HepG2 (cell line): ENCODE results near the gene NAPSA. TPM values are rescaled to one million over a fixed set of nuclear protein-coding genes. Genes with fewer than 3 reads are reported as not detected.
A peak's percentile ranks its signal among the peaks of the same experiment; 100 is the strongest.

ENCODE experiments used
- ATAC-seq: fragments of 200-7000 bp; cut with Tn5 transposase; 3 replicates; pipeline ENCODE4 v1.9.1; 2020; ENCODE audit warnings: mild to moderate bottlenecking, moderate library complexity
- BruUV-seq: library from RNA; stranded (reverse); fragments of 400-500 nt; replicated peaks from 2 replicates; lab custom pipeline; 2021; lab: Mats Ljungman, UMichigan
- CTCF ChIA-PET: fragments of 300-600 bp; formaldehyde crosslinking; extraction: SDS; loops from one replicate; lab custom pipeline; 2021; ENCODE audit warnings: low total read pairs, inconsistent platforms, low intra/inter-chr PET ratio; lab: Yijun Ruan, JAX
- POLR2A ChIA-PET: fragments of 350-600 bp; sonication (Branson Sonifier 250); formaldehyde crosslinking; loops from one replicate; lab custom pipeline; 2020; ENCODE audit warnings: antibody characterized with exemption, inconsistent platforms; lab: Yijun Ruan, JAX
- DNase-seq: peaks from one replicate; pipeline ENCODE4 v3.0.0-alpha.2; 2015; ENCODE audit warnings: low spot score
- FAIRE-seq: peaks from 3 replicates; lab custom pipeline; 2011; peaks lifted over from hg19 to GRCh38; lab: Jason Lieb, UNC
- H2AFZ ChIP-seq: one replicate; pipeline ENCODE4 v1.6.1; 2011; ENCODE audit warnings: low read length, inconsistent platforms
- H3K27ac ChIP-seq: fragments of 300-600 bp; 3 replicates; pipeline ENCODE4 v1.8.0; 2011; ENCODE audit warnings: mixed run types, mild to moderate bottlenecking, mixed read lengths, low read length, inconsistent platforms; ENCODE audit not compliant: insufficient read depth; ENCODE audit errors: extremely low read length
- H3K27me3 ChIP-seq, 2 experiments: fragments of 200-600 bp in 1 of 2; 2 replicates in 1 of 2; 3 replicates in 1 of 2; pipeline versions ENCODE4 v1.6.0 to v1.8.0; 2011; ENCODE audit warnings: low read length in 2 of 2, mild to moderate bottlenecking in 2 of 2, moderate library complexity in 2 of 2, inconsistent platforms in 1 of 2; ENCODE audit not compliant: insufficient read depth in 2 of 2, control insufficient read depth in 1 of 2
- H3K36me3 ChIP-seq, 2 experiments: fragments of 200-600 bp in 1 of 2; replicated peaks in 1 of 2; 2 replicates in 1 of 2; 3 replicates in 1 of 2; pipeline versions ENCODE4 v1.5.1 to v1.8.0; 2011; ENCODE audit warnings: low read length in 2 of 2, inconsistent platforms in 1 of 2; ENCODE audit not compliant: insufficient read depth in 2 of 2, control insufficient read depth in 1 of 2
- H3K4me1 ChIP-seq: 2 replicates; pipeline ENCODE4 v1.5.1; 2012; ENCODE audit warnings: low read length, inconsistent platforms; ENCODE audit not compliant: insufficient read depth
- H3K4me2 ChIP-seq: 2 replicates; pipeline ENCODE4 v1.6.0; 2011; ENCODE audit warnings: low read depth, low read length, inconsistent platforms
- H3K4me3 ChIP-seq, 3 experiments: fragments of 200-600 bp in 1 of 3; sonication (generic), shearing (Covaris generic) in 1 of 3; replicated peaks in 1 of 3; 2 replicates each; pipeline ENCODE4 v1.5.1; 2011 to 2016; ENCODE audit warnings: low read length in 3 of 3, inconsistent platforms in 2 of 3, low read depth in 2 of 3, mild to moderate bottlenecking in 2 of 3, control low read depth in 1 of 3, mixed read lengths in 1 of 3; ENCODE audit not compliant: insufficient read depth in 1 of 3
- H3K79me2 ChIP-seq: one replicate; pipeline ENCODE4 v1.6.1; 2011; ENCODE audit warnings: low read length, inconsistent platforms; ENCODE audit not compliant: insufficient read depth
- H3K9ac ChIP-seq: 2 replicates; pipeline ENCODE4 v1.6.0; 2011; ENCODE audit warnings: mild to moderate bottlenecking, low read depth, low read length, inconsistent platforms; ENCODE audit not compliant: insufficient read depth
- H3K9me3 ChIP-seq: 2 replicates; pipeline ENCODE4 v1.5.1; 2012; ENCODE audit warnings: mild to moderate bottlenecking, low read length
- H4K20me1 ChIP-seq: 2 replicates; pipeline ENCODE4 v1.6.0; 2011; ENCODE audit warnings: inconsistent platforms, mild to moderate bottlenecking, low read length, moderate library complexity; ENCODE audit not compliant: insufficient read depth
- AGO2 ChIP-seq: fragments of 200-400 bp; formaldehyde crosslinking; optimal IDR thresholded peaks from 2 replicates; pipeline ENCODE3; 2017; ENCODE audit warnings: mild to moderate bottlenecking, low read depth, low read length, moderate library complexity
- ATM ChIP-seq: fragments of 450-650 bp; IDR thresholded peaks from 2 replicates; pipeline ENCODE4 v1.7.1; 2017; ENCODE audit warnings: mild to moderate bottlenecking, borderline replicate concordance
- KAT7 ChIP-seq: IDR thresholded peaks from 2 replicates; pipeline ENCODE4 v1.6.1; 2018; ENCODE audit warnings: borderline replicate concordance, missing compliant biosample characterization
- NR2C2 ChIP-seq: sonication (generic); formaldehyde crosslinking; IDR thresholded peaks from 2 replicates; pipeline ENCODE4 v1.4.0; 2020; ENCODE audit warnings: missing genetic modification reagents, mild to moderate bottlenecking, moderate library complexity, borderline replicate concordance
- NR2F6 ChIP-seq, 2 experiments: IDR thresholded peaks; 2 replicates each; pipeline ENCODE4 v1.6.1; 2016; ENCODE audit warnings: antibody characterized with exemption in 1 of 2, mild to moderate bottlenecking in 1 of 2
- SETDB1 ChIP-seq: sonication (generic); formaldehyde crosslinking; IDR thresholded peaks from 2 replicates; pipeline ENCODE4 v1.5.1; 2020; ENCODE audit warnings: missing genetic modification reagents, mild to moderate bottlenecking, borderline replicate concordance
- ZNF510 ChIP-seq: sonication (generic); formaldehyde crosslinking; IDR thresholded peaks from 2 replicates; pipeline ENCODE4 v1.4.0; 2020; ENCODE audit warnings: low read depth, mild to moderate bottlenecking, missing genetic modification reagents
- WGBS: methylation state at CpG from one replicate; pipeline ENCODE4 v1.1.6; 2017; ENCODE audit warnings: low lambda C conversion rate; 5-methylcytosine and 5-hydroxymethylcytosine counted together
- in situ Hi-C: cut with HindIII; loops from 2 replicates; pipeline ENCODE4 v1.10.0; 2017; ENCODE audit warnings: low pct_unique_long_range_greater_than_20kb; ENCODE audit not compliant: extremely low pct_ligation_motif_present
- intact Hi-C: fragments of 100-400 bp; cut with micrococcal nuclease; formaldehyde crosslinking; loops from one replicate; pipeline ENCODE4 v1.10.0; 2022; ENCODE audit not compliant: unreplicated experiment
- polyA plus RNA-seq, 8 experiments: library from polyadenylated mRNA; depleted of rRNA in 3 of 8; stranded (reverse) in 7 of 8; unstranded in 1 of 8; fragments of >200 nt; fragmentation: Illumina TruSeq in 4 of 8; extraction: Trizol in 4 of 8; gene quantifications; 2 replicates each; pipeline versions ENCODE4 v1.2.1 to v1.2.3, GENCODE V29; 2011 to 2016; ENCODE audit warnings: low read depth in 4 of 8, missing spikeins in 1 of 8, mixed read lengths in 1 of 8; ENCODE audit not compliant: insufficient read depth in 1 of 8
- total RNA-seq, 5 experiments: library from RNA; depleted of rRNA; stranded (reverse); fragments of >200 nt; fragmentation: Illumina TruSeq; extraction: Trizol; gene quantifications; 2 replicates each; pipeline ENCODE4 v1.2.3, GENCODE V29; 2016; ENCODE audit warnings: low read depth in 1 of 5

NAPSA gene
- total and polyA plus RNA-seq, 2 of the 13 experiments (the other 11 are each of a cell fraction or from before 2014, with no cell fraction given) = not detected

GRCh38 chr19:50406156-50406820, 40.8 kb upstream of the NAPSA start:
- intact Hi-C loops = no loop called here
- H3K4me2 ChIP-seq = no peak overlapping the region
- no peak overlapping the region for H3K27ac ChIP-seq
- H3K9me3 ChIP-seq = no peaks in the 10 kb centered on the region
- no peaks in the 10 kb centered on the region for H4K20me1 ChIP-seq
- peaks cover 13% of the 10 kb centered on the region for H3K4me1 ChIP-seq
- H3K27me3 ChIP-seq = no peaks in the 10 kb centered on the region
- TF ChIP-seq AGO2 (peak; percentile 45), NR2C2 (CRISPR knock-in tag) (peak; percentile 62; the same call in 1 of the 2 replicates), SETDB1 (CRISPR knock-in tag) (no peak), NR2F6 (IDR thresholded peaks at IDR 0.05) (0 out of 2 replicates have a peak, but pooled peaks have one; percentile 29), NR2F6 (CRISPR knock-in tag; IDR thresholded peaks at IDR 0.05) (no peak)
- TF ChIP-seq, all 625 proteins: peak for 3
- no peak overlapping the region for H2AFZ ChIP-seq
- POLR2A ChIA-PET = no interaction called here
- BruUV-seq = no TSS peak
- H3K4me3 ChIP-seq = no peak overlapping the region
- in situ Hi-C loops = no loop called here
- ATAC-seq (no peak), FAIRE-seq (no peak), DNase-seq (no peak)
- H3K36me3 ChIP-seq = peaks cover 16 to 30% of the 10 kb centered on the region in 2 experiments; a peak in 3 of 5 replicates
- WGBS = 96% methylated on average over 12 of the region's 22 CpGs
- H3K9ac ChIP-seq = no peak overlapping the region
- CTCF ChIA-PET = no interaction called here
- no peaks in the 10 kb centered on the region for H3K79me2 ChIP-seq

- H3K36me3 ChIP-seq = peaks cover 12 to 16% of the 10 kb centered on the region in 2 experiments; a peak in 3 of 5 replicates
- peaks cover under 1% of the 10 kb centered on the region for H3K79me2 ChIP-seq
- in situ Hi-C loops = no loop called here
- no peak overlapping the region for H3K9ac ChIP-seq
- H4K20me1 ChIP-seq = no peaks in the 10 kb centered on the region
- FAIRE-seq (no peak), DNase-seq (no peak), ATAC-seq (no peak)
- BruUV-seq = no TSS peak
- no peaks in the 10 kb centered on the region for H3K9me3 ChIP-seq
- TF ChIP-seq KAT7 (CRISPR knock-in tag) (no peak), AGO2 (peak; percentile 61), ZNF510 (CRISPR knock-in tag) (no peak), ATM (no peak)
- no peak overlapping the region for H3K4me2 ChIP-seq
- WGBS = 94% methylated on average over 19 of the region's 41 CpGs
- no peak overlapping the region for H2AFZ ChIP-seq
- POLR2A ChIA-PET = no interaction called here
- H3K4me3 ChIP-seq = no peak overlapping the region
- no peak overlapping the region for H3K27ac ChIP-seq
- CTCF ChIA-PET = no interaction called here
- intact Hi-C loops = no loop called here
- H3K4me1 ChIP-seq = peaks cover 8% of the 10 kb centered on the region
- no peaks in the 10 kb centered on the region; a peak in 1 of 5 replicates for H3K27me3 ChIP-seq
These were observed 37.3 kb upstream of the NAPSA start for GRCh38 chr19:50402544-50403301.
